ENCODE data around the gene RHBDD2.
A peak's percentile ranks its signal among the peaks of the same experiment; 100 is the strongest.

Gene RHBDD2

GRCh38 chr7:75921479-75921878 lies 42.6 kb downstream of the RHBDD2 start:
- DNase-seq: no peak

GRCh38 chr7:75922966-75923603 lies 44.3 kb downstream of the RHBDD2 start:
- DNase-seq: no peak

- DNase-seq: no peak
Measured at GRCh38 chr7:75924256-75924655, 45.4 kb downstream of the RHBDD2 start.

GRCh38 chr7:75924889-75925288 lies 46.1 kb downstream of the RHBDD2 start:
- no peak for DNase-seq

GRCh38 chr7:75925717-75926435 lies 47.0 kb downstream of the RHBDD2 start:
- no peak for DNase-seq

GRCh38 chr7:75928568-75928914 lies 49.7 kb downstream of the RHBDD2 start:
- DNase-seq: no peak

- peak; percentile 90 for DNase-seq
Measured at GRCh38 chr7:75931680-75932079, 52.8 kb downstream of the RHBDD2 start.

- no peak for DNase-seq
Measured at GRCh38 chr7:75937958-75938786, 59.3 kb downstream of the RHBDD2 start.

Measured in NCI-H2081 treated with DMSO at 0.1 percent for 48 hours (cell line).